Uterus (tissue), 2 donors: ENCODE data around the gene ZFAND2B.

Experiments used
- POLR2A ChIP-seq, 2 donors: fragments of 450-650 bp; IDR thresholded peaks; one replicate each; pipeline ENCODE4 v1.6.1; 2016; ENCODE audit warnings: antibody characterized with exemption in 2 of 2, mild to moderate bottlenecking in 1 of 2, moderate library complexity in 1 of 2
- TF ChIP-seq, protein P1 (sequence below), 4 experiments: fragments of 200-600 bp in 2 of 4; fragments of 450-650 bp in 2 of 4; sonication (generic) in 2 of 4; IDR thresholded peaks; one replicate each; pipeline ENCODE4 v1.5.1; 2016 to 2019; ENCODE audit warnings: antibody characterized with exemption in 4 of 4, mild to moderate bottlenecking in 2 of 4, moderate library complexity in 1 of 4

DNA sequence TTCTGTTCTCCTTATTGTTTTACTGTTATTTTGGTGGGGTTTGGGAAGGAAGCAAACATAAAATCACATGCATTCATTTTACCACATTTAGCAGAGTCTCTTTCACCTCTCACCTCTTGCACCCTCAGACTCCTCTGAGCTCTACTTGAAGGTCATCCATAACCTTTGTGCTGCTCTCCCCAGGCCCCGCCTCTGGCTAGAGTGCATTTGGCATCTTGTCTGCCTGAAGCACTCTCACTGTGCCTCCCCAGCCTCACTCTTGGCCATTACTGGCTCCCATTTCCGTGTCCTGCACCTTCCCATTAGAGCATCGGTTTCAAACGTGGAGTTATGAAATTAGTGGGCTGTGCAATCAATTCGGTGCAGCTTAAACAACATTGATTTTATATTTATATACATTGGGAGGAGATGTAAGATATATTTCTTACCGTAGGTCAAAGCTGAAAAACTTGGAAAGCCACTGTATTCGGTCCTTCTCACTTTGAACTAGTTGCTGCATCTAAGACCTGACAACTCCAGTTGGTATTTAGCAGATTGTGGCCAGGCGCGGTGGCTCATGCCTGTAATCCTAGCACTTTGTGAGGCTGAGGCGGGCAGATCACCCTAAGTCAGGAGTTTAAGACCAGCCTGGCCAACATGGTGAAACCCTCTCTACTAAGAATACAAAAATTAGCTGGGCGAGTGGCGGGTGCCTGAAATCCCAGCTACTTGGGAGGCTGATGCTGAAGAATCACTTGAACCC is 6.9 kb upstream of the ZFAND2B start:
- TF ChIP-seq, protein P1, sequence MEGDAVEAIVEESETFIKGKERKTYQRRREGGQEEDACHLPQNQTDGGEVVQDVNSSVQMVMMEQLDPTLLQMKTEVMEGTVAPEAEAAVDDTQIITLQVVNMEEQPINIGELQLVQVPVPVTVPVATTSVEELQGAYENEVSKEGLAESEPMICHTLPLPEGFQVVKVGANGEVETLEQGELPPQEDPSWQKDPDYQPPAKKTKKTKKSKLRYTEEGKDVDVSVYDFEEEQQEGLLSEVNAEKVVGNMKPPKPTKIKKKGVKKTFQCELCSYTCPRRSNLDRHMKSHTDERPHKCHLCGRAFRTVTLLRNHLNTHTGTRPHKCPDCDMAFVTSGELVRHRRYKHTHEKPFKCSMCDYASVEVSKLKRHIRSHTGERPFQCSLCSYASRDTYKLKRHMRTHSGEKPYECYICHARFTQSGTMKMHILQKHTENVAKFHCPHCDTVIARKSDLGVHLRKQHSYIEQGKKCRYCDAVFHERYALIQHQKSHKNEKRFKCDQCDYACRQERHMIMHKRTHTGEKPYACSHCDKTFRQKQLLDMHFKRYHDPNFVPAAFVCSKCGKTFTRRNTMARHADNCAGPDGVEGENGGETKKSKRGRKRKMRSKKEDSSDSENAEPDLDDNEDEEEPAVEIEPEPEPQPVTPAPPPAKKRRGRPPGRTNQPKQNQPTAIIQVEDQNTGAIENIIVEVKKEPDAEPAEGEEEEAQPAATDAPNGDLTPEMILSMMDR (IDR thresholded peaks at IDR 0.05), result no peak
- no peak for TF ChIP-seq POLR2A (IDR thresholded peaks at IDR 0.05)
